ACC112 (cell line): ENCODE measurements around the gene MSH2.
"Not testable (repeated sequence)": the region's sequence is repeated elsewhere in the genome, so short reads cannot be mapped to it uniquely, and the experiment has no call there.

Experiments
- H2AFZ ChIP-seq: fragments of 200-600 bp; sonication (generic); one replicate; pipeline ENCODE4 v1.6.0; 2017; ENCODE audit warnings: antibody characterized with exemption, low read length; ENCODE audit not compliant: unreplicated experiment
- H3K27ac ChIP-seq: fragments of 200-600 bp; sonication (generic); 2 replicates; pipeline ENCODE4 v1.5.1; 2014; ENCODE audit warnings: low read depth, mild to moderate bottlenecking, antibody characterized with exemption, low read length, moderate library complexity
- H3K27me3 ChIP-seq: fragments of 200-600 bp; sonication (generic); 2 replicates; pipeline ENCODE4 v1.6.1; 2014; ENCODE audit warnings: mild to moderate bottlenecking, antibody characterized with exemption, low read length, moderate library complexity, mixed read lengths; ENCODE audit not compliant: insufficient read depth
- H3K36me3 ChIP-seq: fragments of 200-600 bp; sonication (generic); 2 replicates; pipeline ENCODE4 v1.6.1; 2016; ENCODE audit warnings: mild to moderate bottlenecking, antibody characterized with exemption, low read length, moderate library complexity, mixed read lengths; ENCODE audit not compliant: insufficient read depth
- H3K4me1 ChIP-seq: fragments of 200-600 bp; sonication (generic); one replicate; pipeline ENCODE4 v1.6.1; 2016; ENCODE audit warnings: low read length, mixed read lengths; ENCODE audit not compliant: insufficient read depth, unreplicated experiment, control insufficient read depth
- H3K4me3 ChIP-seq: fragments of 200-600 bp; sonication (generic); 2 replicates; pipeline ENCODE4 v1.5.1; 2014; ENCODE audit warnings: mild to moderate bottlenecking, low read depth, low read length
- H3K79me2 ChIP-seq: fragments of 200-600 bp; sonication (generic); one replicate; pipeline ENCODE4 v1.6.0; 2016; ENCODE audit warnings: low read length; ENCODE audit not compliant: control insufficient read depth, unreplicated experiment, insufficient read depth

The MSH2 gene

GRCh38 chr2:47406649-47407330, 3.8 kb downstream of the MSH2 start:
- not testable (repeated sequence) for H3K27me3 ChIP-seq, H3K4me1 ChIP-seq, H3K4me3 ChIP-seq, H3K36me3 ChIP-seq, H3K27ac ChIP-seq, H2AFZ ChIP-seq
- H3K79me2 ChIP-seq = peaks cover 51% of the 10 kb centered on the region

GRCh38 chr2:47407976-47408375, 5.0 kb downstream of the MSH2 start:
- peaks cover 51% of the 10 kb centered on the region for H3K79me2 ChIP-seq
- H3K27me3 ChIP-seq, H3K27ac ChIP-seq, H2AFZ ChIP-seq, H3K4me1 ChIP-seq, H3K4me3 ChIP-seq: not testable (repeated sequence)
- H3K36me3 ChIP-seq = peaks cover 14% of the 10 kb centered on the region

GRCh38 chr2:47414682-47415458, 11.9 kb downstream of the MSH2 start:
- Histone ChIP-seq H3K27me3 (no peaks in the 10 kb centered on the region), H3K4me1 (no peaks in the 10 kb centered on the region), H3K36me3 (peaks cover 9% of the 10 kb centered on the region), H2AFZ (no peak overlapping the region), H3K4me3 (no peak overlapping the region), H3K79me2 (no peaks in the 10 kb centered on the region), H3K27ac (no peak overlapping the region)

- H3K27ac ChIP-seq = no peak overlapping the region
- no peak overlapping the region for H3K4me3 ChIP-seq
- H3K27me3 ChIP-seq = no peaks in the 10 kb centered on the region
- no peak overlapping the region for H2AFZ ChIP-seq
- H3K79me2 ChIP-seq = no peaks in the 10 kb centered on the region
- H3K4me1 ChIP-seq = peaks cover 14% of the 10 kb centered on the region
- H3K36me3 ChIP-seq = peaks cover 13% of the 10 kb centered on the region
These were observed 17.3 kb downstream of the MSH2 start for GRCh38 chr2:47420214-47420613.

- not testable (repeated sequence) for H3K27me3 ChIP-seq, H3K4me3 ChIP-seq, H3K79me2 ChIP-seq, H3K27ac ChIP-seq, H2AFZ ChIP-seq
- Histone ChIP-seq H3K36me3 (peaks cover 14% of the 10 kb centered on the region), H3K4me1 (peaks cover 14% of the 10 kb centered on the region)
These were observed 17.7 kb downstream of the MSH2 start for GRCh38 chr2:47420683-47421082.

- H3K79me2 ChIP-seq = no peaks in the 10 kb centered on the region
- no peaks in the 10 kb centered on the region for H3K27me3 ChIP-seq
- peaks cover 14% of the 10 kb centered on the region for H3K4me1 ChIP-seq
- peak overlapping the region; percentile 93 for H3K27ac ChIP-seq
- H3K36me3 ChIP-seq = peaks cover 9% of the 10 kb centered on the region
- no peak overlapping the region for H2AFZ ChIP-seq
- 0 out of 2 replicates have a peak overlapping the region, but pooled peaks have one; percentile 34 for H3K4me3 ChIP-seq
These were observed 19.1 kb downstream of the MSH2 start for GRCh38 chr2:47422016-47422415.

GRCh38 chr2:47422560-47422959, 19.6 kb downstream of the MSH2 start:
- Histone ChIP-seq H3K27me3 (no peaks in the 10 kb centered on the region), H3K4me3 (peak overlapping the region; percentile 47; the same call in 1 of the 2 replicates), H3K27ac (peak overlapping the region; percentile 93), H3K79me2 (no peaks in the 10 kb centered on the region), H2AFZ (no peak overlapping the region), H3K4me1 (peaks cover 14% of the 10 kb centered on the region), H3K36me3 (peaks cover 9% of the 10 kb centered on the region)

GRCh38 chr2:47426786-47427185, 23.8 kb downstream of the MSH2 start:
- Histone ChIP-seq H3K36me3 (peaks cover 20% of the 10 kb centered on the region), H3K27me3 (no peaks in the 10 kb centered on the region), H3K4me3 (no peak overlapping the region), H3K4me1 (peaks cover 19% of the 10 kb centered on the region), H3K79me2 (no peaks in the 10 kb centered on the region), H2AFZ (no peak overlapping the region), H3K27ac (no peak overlapping the region)

- Histone ChIP-seq H3K4me3 (no peak overlapping the region), H3K4me1 (peaks cover 9% of the 10 kb centered on the region), H3K36me3 (peaks cover 15% of the 10 kb centered on the region), H3K27me3 (no peaks in the 10 kb centered on the region), H3K27ac (peak overlapping the region; percentile 57; the same call in 1 of the 2 replicates), H2AFZ (no peak overlapping the region), H3K79me2 (no peaks in the 10 kb centered on the region)
These were observed 26.8 kb downstream of the MSH2 start for GRCh38 chr2:47429795-47430194.

GRCh38 chr2:47433006-47433405, 30.1 kb downstream of the MSH2 start:
- not testable (repeated sequence) for H3K79me2 ChIP-seq, H3K27me3 ChIP-seq, H3K4me3 ChIP-seq, H3K27ac ChIP-seq, H2AFZ ChIP-seq, H3K4me1 ChIP-seq
- peaks cover 10% of the 10 kb centered on the region; the same call in 1 of the 2 replicates for H3K36me3 ChIP-seq

- not testable (repeated sequence) for H3K79me2 ChIP-seq, H3K27ac ChIP-seq, H3K27me3 ChIP-seq, H3K4me1 ChIP-seq, H3K4me3 ChIP-seq, H2AFZ ChIP-seq
- peaks cover 10% of the 10 kb centered on the region; the same call in 1 of the 2 replicates for H3K36me3 ChIP-seq
These were observed 30.5 kb downstream of the MSH2 start for GRCh38 chr2:47433445-47433844.
